ENCODE results near the gene IL31RA. TPM values are rescaled to one million over a fixed set of nuclear protein-coding genes. Genes with fewer than 3 reads are reported as not detected.

The IL31RA gene
- total RNA-seq, 4 donors from 2014 or later = 0.89 to 3.0 (median 1.0) TPM

DNA sequence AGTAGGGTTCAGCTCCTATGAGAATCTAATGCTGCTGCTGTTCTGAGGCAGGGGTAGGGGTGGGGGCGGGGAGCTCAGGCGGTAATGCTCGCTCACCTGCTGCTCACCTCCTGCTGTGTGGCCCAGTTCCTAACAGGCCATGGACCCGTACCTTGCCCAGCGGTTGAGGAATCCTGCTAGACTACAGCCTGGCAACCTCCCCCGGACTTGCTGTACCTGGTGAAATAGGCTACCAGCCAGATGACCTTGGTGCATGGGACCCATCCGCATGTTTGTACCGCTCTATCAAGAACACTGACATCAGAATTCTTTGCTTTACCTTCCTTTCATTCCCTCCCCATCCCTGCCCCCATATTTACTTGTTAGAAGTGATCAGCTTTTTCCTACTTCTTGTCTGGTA lies 15.3 kb downstream of the IL31RA start:
- WGBS = 96% methylated on average over 8 of the region's 8 CpGs
- H3K27ac ChIP-seq = no peak overlapping the region
- DNase-seq (ENCODE audit: low spot score in 2 of 2) = no peak
- H3K4me1 ChIP-seq = no peaks in the 10 kb centered on the region
- no peaks in the 10 kb centered on the region for H3K36me3 ChIP-seq
- TF ChIP-seq, protein P1, sequence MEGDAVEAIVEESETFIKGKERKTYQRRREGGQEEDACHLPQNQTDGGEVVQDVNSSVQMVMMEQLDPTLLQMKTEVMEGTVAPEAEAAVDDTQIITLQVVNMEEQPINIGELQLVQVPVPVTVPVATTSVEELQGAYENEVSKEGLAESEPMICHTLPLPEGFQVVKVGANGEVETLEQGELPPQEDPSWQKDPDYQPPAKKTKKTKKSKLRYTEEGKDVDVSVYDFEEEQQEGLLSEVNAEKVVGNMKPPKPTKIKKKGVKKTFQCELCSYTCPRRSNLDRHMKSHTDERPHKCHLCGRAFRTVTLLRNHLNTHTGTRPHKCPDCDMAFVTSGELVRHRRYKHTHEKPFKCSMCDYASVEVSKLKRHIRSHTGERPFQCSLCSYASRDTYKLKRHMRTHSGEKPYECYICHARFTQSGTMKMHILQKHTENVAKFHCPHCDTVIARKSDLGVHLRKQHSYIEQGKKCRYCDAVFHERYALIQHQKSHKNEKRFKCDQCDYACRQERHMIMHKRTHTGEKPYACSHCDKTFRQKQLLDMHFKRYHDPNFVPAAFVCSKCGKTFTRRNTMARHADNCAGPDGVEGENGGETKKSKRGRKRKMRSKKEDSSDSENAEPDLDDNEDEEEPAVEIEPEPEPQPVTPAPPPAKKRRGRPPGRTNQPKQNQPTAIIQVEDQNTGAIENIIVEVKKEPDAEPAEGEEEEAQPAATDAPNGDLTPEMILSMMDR (IDR thresholded peaks at IDR 0.05) = no peak
- no peak for TF ChIP-seq POLR2AphosphoS5 (IDR thresholded peaks at IDR 0.05)
- TF ChIP-seq POLR2A (IDR thresholded peaks at IDR 0.05) = no peak
- TF ChIP-seq EP300 (IDR thresholded peaks at IDR 0.05) = no peak
- H3K4me3 ChIP-seq = no peak overlapping the region
- no peaks in the 10 kb centered on the region for H3K9me3 ChIP-seq
- H3K27me3 ChIP-seq = no peaks in the 10 kb centered on the region

DNA sequence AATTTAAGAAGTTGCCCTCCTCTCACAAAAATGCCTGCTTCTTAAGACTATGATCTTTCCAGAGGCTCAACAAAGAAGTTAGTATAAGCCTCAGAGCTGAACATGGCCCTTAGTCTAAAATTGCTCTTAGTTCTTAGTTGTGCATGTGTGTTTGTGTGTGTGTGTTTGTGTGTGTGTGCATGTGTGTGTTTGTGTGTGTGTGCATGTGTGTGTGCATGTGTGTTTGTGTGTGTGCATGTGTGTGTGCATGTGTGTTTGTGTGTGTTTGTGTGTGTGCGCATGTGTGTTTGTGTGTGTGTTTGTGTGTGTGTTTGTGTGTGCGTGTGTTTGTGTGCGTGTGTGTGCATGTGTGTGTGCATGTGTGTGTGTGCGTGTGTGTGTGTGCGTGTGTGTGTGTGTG lies 15.8 kb downstream of the IL31RA start:
- H3K9me3 ChIP-seq = no peaks in the 10 kb centered on the region
- WGBS = 62% methylated on average over 5 of the region's 5 CpGs
- no peak for TF ChIP-seq EP300 (IDR thresholded peaks at IDR 0.05)
- TF ChIP-seq, protein P1 (IDR thresholded peaks at IDR 0.05) = no peak
- TF ChIP-seq POLR2AphosphoS5 (IDR thresholded peaks at IDR 0.05) = no peak
- H3K4me1 ChIP-seq = no peaks in the 10 kb centered on the region
- H3K4me3 ChIP-seq = no peak overlapping the region
- DNase-seq (ENCODE audit: low spot score in 2 of 2) = no peak
- no peaks in the 10 kb centered on the region for H3K36me3 ChIP-seq
- no peaks in the 10 kb centered on the region for H3K27me3 ChIP-seq
- no peak overlapping the region for H3K27ac ChIP-seq

DNA sequence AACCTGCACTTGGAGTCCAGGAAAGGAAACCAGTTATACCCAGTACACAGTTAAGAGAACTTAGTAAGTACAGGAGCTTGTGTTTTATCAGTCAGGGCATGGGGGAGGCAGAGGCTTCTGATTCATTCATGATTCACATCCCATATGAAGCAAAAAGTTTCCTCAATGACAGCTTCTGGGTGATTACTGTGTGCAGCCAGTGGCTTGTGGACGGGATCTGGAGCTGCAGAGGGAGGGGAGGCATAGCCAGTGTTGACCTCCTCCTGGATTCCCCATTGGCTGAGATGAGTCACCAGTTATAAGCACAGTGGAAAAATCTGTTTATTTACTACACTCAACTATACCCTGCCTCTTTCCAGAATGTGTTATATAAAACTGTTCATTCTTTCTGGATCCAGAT lies 17.7 kb downstream of the IL31RA start:
- no peak overlapping the region for H3K4me3 ChIP-seq
- 33% methylated on average over 1 of the region's 1 CpG for WGBS
- no peaks in the 10 kb centered on the region for H3K27me3 ChIP-seq
- no peak for DNase-seq (ENCODE audit: low spot score in 2 of 2)
- no peak overlapping the region for H3K27ac ChIP-seq
- H3K9me3 ChIP-seq = no peaks in the 10 kb centered on the region
- H3K4me1 ChIP-seq = no peaks in the 10 kb centered on the region
- TF ChIP-seq, protein P1 (IDR thresholded peaks at IDR 0.05) = no peak
- no peak for TF ChIP-seq EP300 (IDR thresholded peaks at IDR 0.05)
- TF ChIP-seq POLR2A (IDR thresholded peaks at IDR 0.05) = no peak
- TF ChIP-seq POLR2AphosphoS5 (IDR thresholded peaks at IDR 0.05) = no peak
- no peaks in the 10 kb centered on the region for H3K36me3 ChIP-seq

DNA sequence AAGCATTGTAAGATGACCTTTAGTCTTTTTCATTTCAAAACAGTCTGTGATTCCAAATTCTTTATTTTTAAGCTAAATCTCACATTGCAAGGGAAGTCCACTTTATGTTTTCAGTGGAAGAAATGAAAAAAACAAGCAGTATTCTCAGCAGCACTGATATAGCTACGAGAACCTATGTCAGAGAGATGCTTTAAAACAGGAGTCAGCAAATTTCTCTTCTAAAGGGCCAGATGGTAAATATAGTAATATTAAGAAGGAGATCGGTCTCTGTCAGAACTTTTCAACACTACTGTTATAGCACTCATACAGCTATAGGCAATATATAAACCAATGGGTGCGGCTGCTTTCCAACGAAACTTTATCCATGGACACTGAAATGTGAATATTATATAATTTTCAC lies 18.7 kb downstream of the IL31RA start:
- 92% methylated on average over 4 of the region's 4 CpGs for WGBS

GRCh38 chr5:55873234-55873633 lies 22.1 kb downstream of the IL31RA start:
- H3K27ac ChIP-seq = no peak overlapping the region
- DNase-seq (ENCODE audit: low spot score in 2 of 2) = no peak
- H3K9me3 ChIP-seq = no peaks in the 10 kb centered on the region
- no peaks in the 10 kb centered on the region for H3K27me3 ChIP-seq
- TF ChIP-seq POLR2A (IDR thresholded peaks at IDR 0.05) (no peak), POLR2AphosphoS5 (IDR thresholded peaks at IDR 0.05) (no peak), EP300 (IDR thresholded peaks at IDR 0.05) (no peak)
- TF ChIP-seq, protein P1 (IDR thresholded peaks at IDR 0.05) = no peak
- H3K4me1 ChIP-seq = no peaks in the 10 kb centered on the region
- H3K36me3 ChIP-seq = no peaks in the 10 kb centered on the region
- H3K4me3 ChIP-seq = no peak overlapping the region

More for the DNA sequence above, 18.7 kb downstream of the IL31RA start:
- H3K4me1 ChIP-seq = no peaks in the 10 kb centered on the region
- H3K27me3 ChIP-seq = no peaks in the 10 kb centered on the region
- DNase-seq (ENCODE audit: low spot score in 2 of 2) = no peak
- no peaks in the 10 kb centered on the region for H3K36me3 ChIP-seq
- H3K27ac ChIP-seq = no peak overlapping the region
- no peak overlapping the region for H3K4me3 ChIP-seq
- TF ChIP-seq POLR2A (IDR thresholded peaks at IDR 0.05) = no peak
- no peak for TF ChIP-seq POLR2AphosphoS5 (IDR thresholded peaks at IDR 0.05)
- no peak for TF ChIP-seq EP300 (IDR thresholded peaks at IDR 0.05)
- TF ChIP-seq, protein P1 (IDR thresholded peaks at IDR 0.05) = no peak
- no peaks in the 10 kb centered on the region for H3K9me3 ChIP-seq

All from suprapubic skin (tissue), 4 donors.